GM23338 (cell line): ENCODE results near the gene RASSF1. TPM values are rescaled to one million over a fixed set of nuclear protein-coding genes. Genes with fewer than 3 reads are reported as not detected.

Source experiments
- ATAC-seq: fragments of 200-7000 bp; cut with Tn5 transposase; 3 replicates; pipeline ENCODE4 v1.9.1; 2020
- DNase-seq: peaks from one replicate; pipeline ENCODE4 v3.0.0-alpha.2; 2015; ENCODE audit warnings: low spot score
- H2AFZ ChIP-seq: fragments of 200-600 bp; sonication (generic); 2 replicates; pipeline ENCODE4 v1.8.0; 2016; ENCODE audit warnings: antibody characterized with exemption, mild to moderate bottlenecking, moderate library complexity
- H3F3A ChIP-seq: fragments of 200-600 bp; sonication (generic); replicated peaks from 2 replicates; pipeline ENCODE4 v1.8.0; 2017; ENCODE audit warnings: antibody characterized with exemption, mixed run types, low read depth
- H3K27ac ChIP-seq: fragments of 200-600 bp; sonication (generic); 2 replicates; pipeline ENCODE4 v1.6.1; 2016; ENCODE audit warnings: low read depth
- H3K27me3 ChIP-seq: fragments of 200-600 bp; sonication (generic); 2 replicates; pipeline ENCODE4 v1.8.0; 2016; ENCODE audit warnings: mild to moderate bottlenecking, mixed run types, moderate library complexity; ENCODE audit not compliant: insufficient read depth
- H3K36me3 ChIP-seq: fragments of 200-600 bp; sonication (generic); 2 replicates; pipeline ENCODE4 v1.8.0; 2016; ENCODE audit warnings: mild to moderate bottlenecking; ENCODE audit not compliant: insufficient read depth
- H3K4me1 ChIP-seq: fragments of 200-600 bp; sonication (generic); 2 replicates; pipeline ENCODE4 v1.8.0; 2016; ENCODE audit warnings: mild to moderate bottlenecking, moderate library complexity; ENCODE audit not compliant: insufficient read depth
- H3K4me2 ChIP-seq: fragments of 200-600 bp; sonication (generic); 2 replicates; pipeline ENCODE4 v1.7.1; 2017; ENCODE audit warnings: mixed run types
- H3K4me3 ChIP-seq: fragments of 200-600 bp; sonication (generic); 2 replicates; pipeline ENCODE4 v1.6.1; 2016; ENCODE audit warnings: mixed run types
- H3K79me2 ChIP-seq: fragments of 200-600 bp; sonication (generic); replicated peaks from 2 replicates; pipeline ENCODE4 v1.8.0; 2017; ENCODE audit warnings: mild to moderate bottlenecking; ENCODE audit not compliant: insufficient read depth
- H3K9me2 ChIP-seq: fragments of 200-600 bp; sonication (generic); 2 replicates; pipeline ENCODE4 v1.8.0; 2017; ENCODE audit not compliant: insufficient read depth
- H4K20me1 ChIP-seq: fragments of 200-600 bp; sonication (generic); replicated peaks from 2 replicates; pipeline ENCODE4 v1.8.0; 2017; ENCODE audit warnings: mild to moderate bottlenecking; ENCODE audit not compliant: insufficient read depth
- H3K27ac Mint-ChIP-seq: 2 replicates; pipeline ENCODE4 v1.8.0; 2020; ENCODE audit warnings: inconsistent platforms, mild to moderate bottlenecking, moderate library complexity, mixed read lengths
- H3K27me3 Mint-ChIP-seq: 3 replicates; pipeline ENCODE4 v1.8.0; 2022; ENCODE audit warnings: low read depth, mild to moderate bottlenecking, moderate library complexity, mixed read lengths, inconsistent platforms; ENCODE audit not compliant: insufficient read depth, poor library complexity
- H3K36me3 Mint-ChIP-seq: 3 replicates; pipeline ENCODE4 v1.8.0; 2021; ENCODE audit warnings: low read depth, mild to moderate bottlenecking, inconsistent platforms, moderate library complexity, mixed read lengths
- H3K4me1 Mint-ChIP-seq: 3 replicates; pipeline ENCODE4 v1.8.0; 2020; ENCODE audit warnings: mild to moderate bottlenecking, inconsistent platforms, mixed read lengths
- H3K4me3 Mint-ChIP-seq: 3 replicates; pipeline ENCODE4 v1.8.0; 2021; ENCODE audit warnings: moderate library complexity, mild to moderate bottlenecking, inconsistent platforms, mixed read lengths
- H3K9me3 Mint-ChIP-seq: 3 replicates; pipeline ENCODE4 v1.8.0; 2020; ENCODE audit warnings: moderate library complexity, mild to moderate bottlenecking, inconsistent platforms, mixed read lengths
- EZH2phosphoT487 ChIP-seq: fragments of 200-600 bp; sonication (generic); IDR thresholded peaks from one replicate; pipeline ENCODE4 v1.8.1; 2018; ENCODE audit warnings: antibody characterized with exemption; ENCODE audit not compliant: unreplicated experiment
- ZNF331 ChIP-seq: fragments of 250-450 bp; sonication (Bioruptor Pico); IDR thresholded peaks from 2 replicates; pipeline ENCODE4 v1.5.0; 2020; ENCODE audit warnings: low read depth, mild to moderate bottlenecking, moderate library complexity
- polyA plus RNA-seq: library from polyadenylated mRNA; unstranded; fragments of >200 nt; fragmentation: Nextera tagmentation; extraction: Ambion mirVana; gene quantifications from 2 replicates; pipeline ENCODE4 v1.2.1, GENCODE V29; 2016
- total RNA-seq: library from RNA; depleted of rRNA; stranded (reverse); fragments of >200 nt; shearing (Covaris generic); gene quantifications from 2 replicates; pipeline ENCODE4 v1.2.3, GENCODE V29; 2014
- TF ChIP-seq, protein P1 (sequence below), 2 experiments: fragments of 200-600 bp in 1 of 2; sonication (generic) in 1 of 2; conservative IDR thresholded peaks; 2 replicates each; pipeline versions ENCODE4 v1.5.1 to v1.6.1; 2016 to 2017; ENCODE audit warnings: antibody characterized with exemption in 2 of 2, low read depth in 2 of 2, mild to moderate bottlenecking in 2 of 2, moderate library complexity in 1 of 2
- TF ChIP-seq, protein P2 (sequence below): fragments of 250-450 bp; sonication (Bioruptor Pico); IDR thresholded peaks from 2 replicates; pipeline ENCODE4 v1.5.0; 2020; ENCODE audit warnings: mild to moderate bottlenecking, moderate library complexity

The RASSF1 gene
- total and polyA plus RNA-seq, 2 experiments from 2014 or later: 9.6 to 15.7 TPM

DNA sequence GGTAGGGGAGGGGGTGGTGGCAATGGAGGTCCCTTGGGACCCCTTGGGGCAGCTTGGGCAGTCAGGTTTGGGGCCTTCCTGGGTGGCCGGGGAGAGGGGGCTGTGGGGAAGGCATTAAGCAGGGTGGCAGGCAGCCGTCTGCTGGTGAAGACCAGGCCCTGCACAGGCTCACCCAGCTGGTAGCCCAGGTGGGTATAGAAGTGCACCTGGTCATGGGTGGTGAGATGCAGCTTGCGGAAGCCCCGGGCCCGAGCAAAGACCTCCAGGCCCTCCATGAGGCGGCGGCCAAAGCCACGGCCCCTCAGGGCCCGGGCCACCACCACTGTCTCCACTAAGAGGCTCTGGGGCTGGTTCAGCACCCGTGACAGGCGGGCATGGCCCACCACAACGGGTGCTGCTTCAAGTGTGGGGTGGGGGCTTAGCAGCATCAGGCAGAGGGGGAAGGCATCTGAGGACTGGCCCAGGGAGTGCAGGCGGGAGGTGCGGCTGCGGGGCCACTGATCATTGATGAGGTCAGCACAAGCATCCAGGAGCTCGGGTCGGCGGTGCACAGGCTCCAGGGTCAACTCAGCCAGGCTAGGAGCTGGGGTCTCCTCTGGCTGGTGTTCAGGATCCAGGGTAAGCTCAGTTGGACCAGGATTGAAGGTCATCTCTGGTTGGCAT is 43.8 kb downstream of the RASSF1 start (continued):
- TF ChIP-seq ZNF331 (CRISPR knock-in tag): no peak
- TF ChIP-seq, protein P1, sequence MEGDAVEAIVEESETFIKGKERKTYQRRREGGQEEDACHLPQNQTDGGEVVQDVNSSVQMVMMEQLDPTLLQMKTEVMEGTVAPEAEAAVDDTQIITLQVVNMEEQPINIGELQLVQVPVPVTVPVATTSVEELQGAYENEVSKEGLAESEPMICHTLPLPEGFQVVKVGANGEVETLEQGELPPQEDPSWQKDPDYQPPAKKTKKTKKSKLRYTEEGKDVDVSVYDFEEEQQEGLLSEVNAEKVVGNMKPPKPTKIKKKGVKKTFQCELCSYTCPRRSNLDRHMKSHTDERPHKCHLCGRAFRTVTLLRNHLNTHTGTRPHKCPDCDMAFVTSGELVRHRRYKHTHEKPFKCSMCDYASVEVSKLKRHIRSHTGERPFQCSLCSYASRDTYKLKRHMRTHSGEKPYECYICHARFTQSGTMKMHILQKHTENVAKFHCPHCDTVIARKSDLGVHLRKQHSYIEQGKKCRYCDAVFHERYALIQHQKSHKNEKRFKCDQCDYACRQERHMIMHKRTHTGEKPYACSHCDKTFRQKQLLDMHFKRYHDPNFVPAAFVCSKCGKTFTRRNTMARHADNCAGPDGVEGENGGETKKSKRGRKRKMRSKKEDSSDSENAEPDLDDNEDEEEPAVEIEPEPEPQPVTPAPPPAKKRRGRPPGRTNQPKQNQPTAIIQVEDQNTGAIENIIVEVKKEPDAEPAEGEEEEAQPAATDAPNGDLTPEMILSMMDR (conservative IDR thresholded peaks at IDR 0.05; ENCODE audit: low read depth in 2 of 2): no peak

DNA sequence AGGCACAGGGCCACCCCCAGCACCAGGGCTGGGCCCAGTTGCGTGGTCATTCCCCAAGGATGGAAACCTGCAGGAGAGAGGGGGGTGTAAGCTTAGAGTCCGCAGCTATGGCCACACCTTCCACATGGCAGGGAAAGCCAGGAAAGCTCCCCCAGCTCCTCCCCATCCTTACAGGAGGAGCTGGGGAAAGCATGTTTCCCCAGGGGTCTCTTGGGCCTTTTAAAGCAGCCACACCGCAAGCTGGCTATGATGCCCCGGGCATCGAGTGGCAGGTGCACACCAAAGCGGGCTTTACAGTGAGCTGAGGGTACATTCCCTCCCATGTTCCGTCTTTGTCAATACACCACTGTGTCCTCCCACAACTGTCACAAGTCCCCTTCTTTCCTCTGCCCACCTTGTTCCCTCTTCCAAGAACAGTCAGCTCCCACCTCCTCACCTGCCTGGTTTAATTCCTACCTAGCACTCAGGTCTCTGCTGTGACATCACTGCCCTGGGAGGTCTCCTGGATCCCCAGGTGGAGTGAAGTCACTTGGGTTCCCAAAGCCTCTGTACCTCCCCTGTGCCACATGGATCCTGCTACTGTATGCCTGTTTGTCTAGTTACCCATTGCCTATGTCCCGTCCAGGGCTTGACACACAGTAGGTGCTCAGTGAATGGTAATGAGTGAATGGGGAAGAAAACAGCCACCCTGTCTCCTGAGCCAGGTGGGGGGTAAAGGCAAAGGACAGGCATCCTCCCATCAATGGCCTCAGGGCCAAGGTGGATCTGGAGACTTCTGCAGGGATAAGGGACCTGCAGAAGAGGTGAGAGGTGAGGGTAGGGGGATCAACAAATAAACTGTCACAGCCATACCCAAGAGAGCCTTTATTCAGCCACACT is 44.8 kb downstream of the RASSF1 start:
- TF ChIP-seq, protein P2, sequence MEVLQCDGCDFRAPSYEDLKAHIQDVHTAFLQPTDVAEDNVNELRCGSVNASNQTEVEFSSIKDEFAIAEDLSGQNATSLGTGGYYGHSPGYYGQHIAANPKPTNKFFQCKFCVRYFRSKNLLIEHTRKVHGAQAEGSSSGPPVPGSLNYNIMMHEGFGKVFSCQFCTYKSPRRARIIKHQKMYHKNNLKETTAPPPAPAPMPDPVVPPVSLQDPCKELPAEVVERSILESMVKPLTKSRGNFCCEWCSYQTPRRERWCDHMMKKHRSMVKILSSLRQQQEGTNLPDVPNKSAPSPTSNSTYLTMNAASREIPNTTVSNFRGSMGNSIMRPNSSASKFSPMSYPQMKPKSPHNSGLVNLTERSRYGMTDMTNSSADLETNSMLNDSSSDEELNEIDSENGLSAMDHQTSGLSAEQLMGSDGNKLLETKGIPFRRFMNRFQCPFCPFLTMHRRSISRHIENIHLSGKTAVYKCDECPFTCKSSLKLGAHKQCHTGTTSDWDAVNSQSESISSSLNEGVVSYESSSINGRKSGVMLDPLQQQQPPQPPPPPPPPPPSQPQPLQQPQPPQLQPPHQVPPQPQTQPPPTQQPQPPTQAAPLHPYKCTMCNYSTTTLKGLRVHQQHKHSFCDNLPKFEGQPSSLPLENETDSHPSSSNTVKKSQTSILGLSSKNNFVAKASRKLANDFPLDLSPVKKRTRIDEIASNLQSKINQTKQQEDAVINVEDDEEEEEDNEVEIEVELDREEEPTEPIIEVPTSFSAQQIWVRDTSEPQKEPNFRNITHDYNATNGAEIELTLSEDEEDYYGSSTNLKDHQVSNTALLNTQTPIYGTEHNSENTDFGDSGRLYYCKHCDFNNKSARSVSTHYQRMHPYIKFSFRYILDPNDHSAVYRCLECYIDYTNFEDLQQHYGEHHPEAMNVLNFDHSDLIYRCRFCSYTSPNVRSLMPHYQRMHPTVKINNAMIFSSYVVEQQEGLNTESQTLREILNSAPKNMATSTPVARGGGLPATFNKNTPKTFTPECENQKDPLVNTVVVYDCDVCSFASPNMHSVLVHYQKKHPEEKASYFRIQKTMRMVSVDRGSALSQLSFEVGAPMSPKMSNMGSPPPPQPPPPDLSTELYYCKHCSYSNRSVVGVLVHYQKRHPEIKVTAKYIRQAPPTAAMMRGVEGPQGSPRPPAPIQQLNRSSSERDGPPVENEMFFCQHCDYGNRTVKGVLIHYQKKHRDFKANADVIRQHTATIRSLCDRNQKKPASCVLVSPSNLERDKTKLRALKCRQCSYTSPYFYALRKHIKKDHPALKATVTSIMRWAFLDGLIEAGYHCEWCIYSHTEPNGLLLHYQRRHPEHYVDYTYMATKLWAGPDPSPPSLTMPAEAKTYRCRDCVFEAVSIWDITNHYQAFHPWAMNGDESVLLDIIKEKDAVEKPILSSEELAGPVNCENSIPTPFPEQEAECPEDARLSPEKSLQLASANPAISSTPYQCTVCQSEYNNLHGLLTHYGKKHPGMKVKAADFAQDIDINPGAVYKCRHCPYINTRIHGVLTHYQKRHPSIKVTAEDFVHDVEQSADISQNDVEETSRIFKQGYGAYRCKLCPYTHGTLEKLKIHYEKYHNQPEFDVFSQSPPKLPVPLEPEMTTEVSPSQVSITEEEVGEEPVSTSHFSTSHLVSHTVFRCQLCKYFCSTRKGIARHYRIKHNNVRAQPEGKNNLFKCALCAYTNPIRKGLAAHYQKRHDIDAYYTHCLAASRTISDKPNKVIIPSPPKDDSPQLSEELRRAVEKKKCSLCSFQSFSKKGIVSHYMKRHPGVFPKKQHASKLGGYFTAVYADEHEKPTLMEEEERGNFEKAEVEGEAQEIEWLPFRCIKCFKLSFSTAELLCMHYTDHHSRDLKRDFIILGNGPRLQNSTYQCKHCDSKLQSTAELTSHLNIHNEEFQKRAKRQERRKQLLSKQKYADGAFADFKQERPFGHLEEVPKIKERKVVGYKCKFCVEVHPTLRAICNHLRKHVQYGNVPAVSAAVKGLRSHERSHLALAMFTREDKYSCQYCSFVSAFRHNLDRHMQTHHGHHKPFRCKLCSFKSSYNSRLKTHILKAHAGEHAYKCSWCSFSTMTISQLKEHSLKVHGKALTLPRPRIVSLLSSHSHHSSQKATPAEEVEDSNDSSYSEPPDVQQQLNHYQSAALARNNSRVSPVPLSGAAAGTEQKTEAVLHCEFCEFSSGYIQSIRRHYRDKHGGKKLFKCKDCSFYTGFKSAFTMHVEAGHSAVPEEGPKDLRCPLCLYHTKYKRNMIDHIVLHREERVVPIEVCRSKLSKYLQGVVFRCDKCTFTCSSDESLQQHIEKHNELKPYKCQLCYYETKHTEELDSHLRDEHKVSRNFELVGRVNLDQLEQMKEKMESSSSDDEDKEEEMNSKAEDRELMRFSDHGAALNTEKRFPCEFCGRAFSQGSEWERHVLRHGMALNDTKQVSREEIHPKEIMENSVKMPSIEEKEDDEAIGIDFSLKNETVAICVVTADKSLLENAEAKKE (CRISPR knock-in tag): no peak
- TF ChIP-seq, protein P1 (conservative IDR thresholded peaks at IDR 0.05; ENCODE audit: low read depth in 2 of 2): no peak
- TF ChIP-seq EZH2phosphoT487: no peak
- H3K79me2 ChIP-seq: peaks cover 12% of the 10 kb centered on the region
- Mint-ChIP-seq H3K4me1 (peaks cover 25% of the 10 kb centered on the region), H3K27ac (no peak overlapping the region), H3K36me3 (peaks cover 7% of the 10 kb centered on the region; the same call in 2 of the 3 replicates), H3K27me3 (peaks cover 25% of the 10 kb centered on the region), H3K4me3 (no peak overlapping the region), H3K9me3 (no peaks in the 10 kb centered on the region)
- H3K4me1 ChIP-seq: peaks cover 20% of the 10 kb centered on the region
- no peaks in the 10 kb centered on the region for H3K27me3 ChIP-seq
- H3K36me3 ChIP-seq: no peaks in the 10 kb centered on the region
- DNase-seq (no peak), ATAC-seq (no peak)
- no peaks in the 10 kb centered on the region for H3K9me2 ChIP-seq
- H2AFZ ChIP-seq: no peak overlapping the region
- H3K4me3 ChIP-seq: no peak overlapping the region
- no peaks in the 10 kb centered on the region for H4K20me1 ChIP-seq
- H3K4me2 ChIP-seq: no peak overlapping the region
- no peak overlapping the region for H3K27ac ChIP-seq
- peaks cover 9% of the 10 kb centered on the region for H3F3A ChIP-seq
